HCT116 (cell line): Measurements from ENCODE around the gene VAPA.

Source experiments
- EZH2 ChIP-seq: fragments of 200-600 bp; sonication (generic); IDR thresholded peaks from 2 replicates; pipeline ENCODE4 v1.6.1; 2017; ENCODE audit warnings: antibody characterized with exemption, mixed run types
- EZH2phosphoT487 ChIP-seq: fragments of 200-600 bp; IDR thresholded peaks from 2 replicates; pipeline ENCODE4 v1.6.1; 2018; ENCODE audit warnings: antibody characterized with exemption, borderline replicate concordance
- POLR2A ChIP-seq: IDR thresholded peaks from 2 replicates; pipeline ENCODE4 v1.7.0; 2011; ENCODE audit warnings: borderline replicate concordance; ENCODE audit not compliant: insufficient read depth, insufficient read length; ENCODE audit errors: extremely low read depth
- POLR2AphosphoS5 ChIP-seq: IDR thresholded peaks from 2 replicates; pipeline ENCODE4 v1.6.1; 2011; ENCODE audit warnings: mild to moderate bottlenecking, low read depth, low read length, moderate library complexity
- SRF ChIP-seq: IDR thresholded peaks from 2 replicates; pipeline ENCODE4 v1.6.1; 2012; ENCODE audit warnings: low read depth
- TF ChIP-seq, protein P1 (sequence below), 3 experiments: fragments of 200-600 bp in 1 of 3; sonication (generic) in 1 of 3; IDR thresholded peaks in 2 of 3; conservative IDR thresholded peaks in 1 of 3; 2 replicates each; pipeline ENCODE4 v1.5.1; 2012 to 2017; ENCODE audit warnings: low read depth in 2 of 3, low read length in 2 of 3, antibody characterized with exemption in 1 of 3, borderline replicate concordance in 1 of 3, control low read depth in 1 of 3, mild to moderate bottlenecking in 1 of 3, mixed read lengths in 1 of 3, mixed run types in 1 of 3, moderate library complexity in 1 of 3; ENCODE audit not compliant: insufficient read depth in 1 of 3

DNA sequence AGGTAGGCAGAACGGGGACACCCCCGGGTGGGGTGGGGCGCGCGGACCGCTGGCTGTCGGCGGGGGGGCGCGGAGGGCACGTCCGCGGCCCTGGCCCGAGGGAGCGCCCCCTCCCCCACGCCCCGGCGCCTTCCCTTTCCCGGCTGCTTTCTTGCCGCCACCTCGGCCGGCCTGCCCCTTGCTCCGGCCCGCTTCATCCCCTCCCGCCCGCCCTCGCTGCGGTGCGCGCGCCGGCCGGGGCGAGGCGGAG is 443 bp downstream of the VAPA start:
- TF ChIP-seq, protein P1, sequence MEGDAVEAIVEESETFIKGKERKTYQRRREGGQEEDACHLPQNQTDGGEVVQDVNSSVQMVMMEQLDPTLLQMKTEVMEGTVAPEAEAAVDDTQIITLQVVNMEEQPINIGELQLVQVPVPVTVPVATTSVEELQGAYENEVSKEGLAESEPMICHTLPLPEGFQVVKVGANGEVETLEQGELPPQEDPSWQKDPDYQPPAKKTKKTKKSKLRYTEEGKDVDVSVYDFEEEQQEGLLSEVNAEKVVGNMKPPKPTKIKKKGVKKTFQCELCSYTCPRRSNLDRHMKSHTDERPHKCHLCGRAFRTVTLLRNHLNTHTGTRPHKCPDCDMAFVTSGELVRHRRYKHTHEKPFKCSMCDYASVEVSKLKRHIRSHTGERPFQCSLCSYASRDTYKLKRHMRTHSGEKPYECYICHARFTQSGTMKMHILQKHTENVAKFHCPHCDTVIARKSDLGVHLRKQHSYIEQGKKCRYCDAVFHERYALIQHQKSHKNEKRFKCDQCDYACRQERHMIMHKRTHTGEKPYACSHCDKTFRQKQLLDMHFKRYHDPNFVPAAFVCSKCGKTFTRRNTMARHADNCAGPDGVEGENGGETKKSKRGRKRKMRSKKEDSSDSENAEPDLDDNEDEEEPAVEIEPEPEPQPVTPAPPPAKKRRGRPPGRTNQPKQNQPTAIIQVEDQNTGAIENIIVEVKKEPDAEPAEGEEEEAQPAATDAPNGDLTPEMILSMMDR (IDR thresholded peaks at IDR 0.05 in 2 of 3, conservative IDR thresholded peaks at IDR 0.05 in 1 of 3; ENCODE audit: borderline replicate concordance in 1 of 3, insufficient read depth in 1 of 3, low read depth in 2 of 3, low read length in 2 of 3), result no peak
- no peak for TF ChIP-seq EZH2phosphoT487
- no peak for TF ChIP-seq POLR2A
- no peak for TF ChIP-seq POLR2AphosphoS5
- TF ChIP-seq EZH2, result no peak
- TF ChIP-seq SRF, result no peak
